ENCODE measurements around the gene SLC47A2.

GRCh38 chr17:19703106-19703827, 13.1 kb downstream of the SLC47A2 start:
- TF ChIP-seq EZH2 (IDR thresholded peaks at IDR 0.05; ENCODE audit: insufficient read depth, poor library complexity, severe bottlenecking) (no peak), EZH2phosphoT487 (IDR thresholded peaks at IDR 0.05; ENCODE audit: insufficient read depth, low read depth) (no peak)
